ENCODE measurements around the gene VAV1. TPM values are rescaled to one million over a fixed set of nuclear protein-coding genes. Genes with fewer than 3 reads are reported as not detected.
A peak's percentile ranks its signal among the peaks of the same experiment; 100 is the strongest.

Gene VAV1
- total and polyA plus RNA-seq, 2 donors (not counting 1 experiment from before 2014, with no cell fraction given), result 62.7 to 98.8 TPM

DNA sequence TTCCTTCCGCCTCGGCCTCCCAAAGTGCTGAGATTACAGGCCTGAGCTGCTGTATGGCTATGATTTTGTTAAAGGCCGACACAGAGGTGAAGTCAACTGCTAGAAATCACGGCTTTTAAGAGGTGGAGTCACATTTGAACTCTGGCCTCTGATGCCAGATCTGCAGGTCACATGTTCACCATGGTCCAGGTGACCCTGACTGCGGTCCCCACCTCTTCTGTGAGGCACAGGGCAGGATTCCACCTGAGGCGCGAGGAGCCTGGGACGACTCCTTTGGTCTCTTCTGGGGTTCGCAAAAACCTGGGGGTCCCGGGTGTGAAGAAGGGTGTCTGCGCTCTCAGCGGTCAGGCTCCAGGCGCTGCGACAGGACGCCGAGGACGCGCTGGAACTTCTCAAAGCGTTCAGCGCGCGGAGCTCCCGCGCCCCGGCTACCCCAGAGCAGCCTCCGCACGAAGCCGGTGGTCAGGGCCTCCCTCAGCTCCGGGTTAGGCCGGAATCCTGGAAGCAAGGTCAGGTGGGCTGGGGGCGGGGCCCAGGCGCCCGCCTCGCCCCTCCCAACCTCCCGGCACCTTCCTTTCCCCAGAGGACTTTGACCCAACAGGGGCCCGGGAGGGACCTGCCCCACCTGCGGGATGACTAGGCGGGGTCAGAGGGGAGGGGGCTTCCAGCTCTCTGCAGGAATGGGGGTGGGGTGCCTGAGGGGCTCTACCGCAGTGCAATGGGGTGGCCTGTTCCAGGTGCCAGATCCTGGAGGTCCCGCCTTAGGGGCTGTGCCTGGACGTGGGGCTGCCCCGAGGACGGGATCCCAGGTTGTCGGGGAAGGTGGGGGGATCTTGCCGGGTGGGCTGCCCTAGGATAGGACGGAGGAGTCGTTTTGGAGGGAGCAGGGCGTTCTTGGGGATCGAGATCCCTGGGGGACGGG lies 20.0 kb upstream of the VAV1 start:
- Histone ChIP-seq H2AFZ (ENCODE audit: insufficient read depth, low read depth, low read length, poor library complexity, severe bottlenecking) (peak overlapping the region; percentile 65), H3K27me3 (replicated peaks in 1 of 4; ENCODE audit: control extremely low read depth in 1 of 4, control insufficient read depth in 3 of 4, insufficient read depth in 4 of 4, low read length in 3 of 4) (no peaks in the 10 kb centered on the region), H4K20me1 (ENCODE audit: control insufficient read depth, insufficient read depth, low read length, poor library complexity, severe bottlenecking) (peaks cover 25% of the 10 kb centered on the region), H3K36me3 (replicated peaks in 1 of 2; ENCODE audit: control extremely low read depth in 1 of 2, control insufficient read depth in 1 of 2, extremely low read depth in 1 of 2, insufficient read depth in 2 of 2, low read length in 1 of 2) (peaks cover 0 to 33% of the 10 kb centered on the region in 2 experiments), H3K9me3 (ENCODE audit: control extremely low read depth in 1 of 3, control insufficient read depth in 2 of 3, insufficient read depth in 1 of 3, low read length in 2 of 3) (no peaks in the 10 kb centered on the region), H3K4me3 (ENCODE audit: control extremely low read depth in 1 of 5, extremely low read depth in 1 of 5, insufficient read depth in 1 of 5, low read depth in 2 of 5, low read length in 4 of 5) (peak overlapping the region in 3 of 5 experiments; percentile 56 to 65 (median 60)), H3K79me2 (ENCODE audit: control insufficient read depth, insufficient read depth, low read length) (peaks cover 15% of the 10 kb centered on the region), H3K27ac (ENCODE audit: low read length in 2 of 2) (peak overlapping the region in 1 of 2 donors; percentile 35), H3K4me1 (ENCODE audit: control insufficient read depth in 2 of 2, insufficient read depth in 2 of 2, low read length in 2 of 2) (peaks cover 13 to 26% of the 10 kb centered on the region in 2 donors), H3K4me2 (replicated peaks; ENCODE audit: low read depth, low read length, poor library complexity, severe bottlenecking) (peak overlapping the region; percentile 83), H3K9ac (ENCODE audit: low read length) (no peak overlapping the region)
- Mint-ChIP-seq H3K9me3 (ENCODE audit: insufficient read depth) (no peaks in the 10 kb centered on the region), H3K27ac (peak overlapping the region; percentile 96), H3K4me3 (peak overlapping the region; percentile 94), H3K27me3 (no peaks in the 10 kb centered on the region), H3K4me1 (peaks cover 23% of the 10 kb centered on the region)
- TF ChIP-seq, protein P1, sequence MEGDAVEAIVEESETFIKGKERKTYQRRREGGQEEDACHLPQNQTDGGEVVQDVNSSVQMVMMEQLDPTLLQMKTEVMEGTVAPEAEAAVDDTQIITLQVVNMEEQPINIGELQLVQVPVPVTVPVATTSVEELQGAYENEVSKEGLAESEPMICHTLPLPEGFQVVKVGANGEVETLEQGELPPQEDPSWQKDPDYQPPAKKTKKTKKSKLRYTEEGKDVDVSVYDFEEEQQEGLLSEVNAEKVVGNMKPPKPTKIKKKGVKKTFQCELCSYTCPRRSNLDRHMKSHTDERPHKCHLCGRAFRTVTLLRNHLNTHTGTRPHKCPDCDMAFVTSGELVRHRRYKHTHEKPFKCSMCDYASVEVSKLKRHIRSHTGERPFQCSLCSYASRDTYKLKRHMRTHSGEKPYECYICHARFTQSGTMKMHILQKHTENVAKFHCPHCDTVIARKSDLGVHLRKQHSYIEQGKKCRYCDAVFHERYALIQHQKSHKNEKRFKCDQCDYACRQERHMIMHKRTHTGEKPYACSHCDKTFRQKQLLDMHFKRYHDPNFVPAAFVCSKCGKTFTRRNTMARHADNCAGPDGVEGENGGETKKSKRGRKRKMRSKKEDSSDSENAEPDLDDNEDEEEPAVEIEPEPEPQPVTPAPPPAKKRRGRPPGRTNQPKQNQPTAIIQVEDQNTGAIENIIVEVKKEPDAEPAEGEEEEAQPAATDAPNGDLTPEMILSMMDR (IDR thresholded peaks at IDR 0.05), result no peak
- no peak for TF ChIP-seq EZH2 (IDR thresholded peaks at IDR 0.05; ENCODE audit: borderline replicate concordance, insufficient read depth, low read depth, low read length, poor library complexity, severe bottlenecking)
- no peak for ATAC-seq (ENCODE audit: low read depth)
- no peak for DNase-seq
- ChIA-PET CTCF (interaction anchor here (0.9 to 3.8 kb wide), 8 partner anchors 16 to 293 kb away, joined by 3 to 22 read pairs (median 6); partner anchors contain the start of genes GPR108, SLC25A23 and VAV1), POLR2A (interaction anchor here (0.5 to 2.2 kb wide), 7 partner anchors 10 to 949 kb away, joined by 3 to 6 read pairs (median 3); partner anchors contain the start of genes FCER2, GPR108 and SH2D3A)
- intact Hi-C loops (cut with micrococcal nuclease), result loop anchor here (1.0 to 5.0 kb wide), 8 partner anchors 14 to 380 kb away; partner anchors contain the start of genes ALKBH7, SH2D3A and VAV1
- WGBS (ENCODE audit: insufficient coverage), result 86% methylated on average over 46 of the region's 50 CpGs
